ENCODE measurements around the gene SRPK3.

The SRPK3 gene

DNA sequence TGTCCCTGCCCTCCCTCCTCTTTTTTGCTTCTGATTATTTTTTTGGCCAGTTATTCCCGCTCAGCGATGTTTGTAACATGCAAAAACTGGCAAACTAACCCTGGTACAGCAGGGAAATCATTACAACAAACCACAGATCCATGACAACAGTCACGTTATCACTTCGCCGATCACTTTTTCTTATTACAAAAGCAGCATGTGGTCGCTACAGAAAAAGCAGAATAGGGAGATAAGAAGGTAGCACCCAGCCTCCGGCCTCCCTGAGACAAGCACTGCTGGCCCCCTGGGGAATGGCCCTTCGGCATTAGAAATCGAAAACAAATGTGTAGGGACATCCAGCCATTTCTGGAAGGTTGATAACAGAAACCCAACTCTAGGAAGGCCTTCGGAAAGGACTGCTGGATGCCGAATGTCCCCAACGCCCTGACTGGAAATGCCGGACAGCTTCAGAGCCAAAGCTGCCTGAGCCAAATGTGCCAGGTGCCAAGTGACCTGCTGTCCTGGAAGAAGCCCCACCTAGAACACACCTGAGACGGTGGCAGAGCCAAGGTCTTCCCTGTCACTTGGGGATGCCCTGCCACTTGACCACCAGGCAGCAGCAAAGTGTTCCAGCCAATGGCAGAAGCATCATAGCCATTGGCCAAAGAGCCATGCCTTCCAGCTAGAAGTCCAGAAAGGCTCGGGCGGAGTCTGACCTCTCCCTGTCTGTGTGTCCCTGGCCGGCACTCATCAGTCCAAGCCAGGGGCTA, 10.4 kb downstream of the SRPK3 start:
- H3K4me2 ChIP-seq = no peak overlapping the region
- H4K20me1 ChIP-seq = peaks cover 77% of the 10 kb centered on the region
- no peak overlapping the region for H3K27ac ChIP-seq

DNA sequence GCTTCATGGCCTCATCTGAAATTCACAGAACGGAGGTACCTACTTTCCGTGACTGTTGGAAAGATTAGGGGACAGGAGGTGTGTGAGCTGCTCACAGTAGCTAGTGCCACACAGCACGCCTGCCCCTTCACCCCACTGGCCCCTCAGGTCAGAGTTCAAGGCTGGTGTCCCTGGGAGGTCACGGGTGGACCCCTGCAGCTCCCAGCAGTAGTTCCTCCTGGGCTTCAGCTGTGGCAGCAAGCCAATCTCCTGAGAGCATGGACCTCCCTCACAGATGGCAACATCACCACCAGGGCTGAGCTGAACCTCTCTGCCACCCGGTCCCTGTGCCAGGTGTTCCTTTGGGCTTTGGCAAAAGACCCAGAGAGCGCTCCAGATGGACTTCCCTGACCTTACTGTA, 11.5 kb downstream of the SRPK3 start:
- Histone ChIP-seq H3K27me3 (peaks cover 37% of the 10 kb centered on the region), H3K9me3 (peaks cover 33% of the 10 kb centered on the region), H3K9ac (peak overlapping the region; percentile 94; the same call in 1 of the 2 replicates), H3K4me3 (no peak overlapping the region), H3K36me3 (peaks cover 66% of the 10 kb centered on the region), H3K4me2 (peak overlapping the region; percentile 89), H4K20me1 (peaks cover 82% of the 10 kb centered on the region), H3K27ac (no peak overlapping the region), H3K4me1 (peaks cover 42% of the 10 kb centered on the region)
- TF ChIP-seq Cebpa-rat (IDR thresholded peaks at IDR 0.05) = no peak

More for the DNA sequence above, 10.4 kb downstream of the SRPK3 start:
- Histone ChIP-seq H3K4me1 (peaks cover 38% of the 10 kb centered on the region), H3K36me3 (peaks cover 66% of the 10 kb centered on the region), H3K9ac (no peak overlapping the region), H3K27me3 (peaks cover 31% of the 10 kb centered on the region), H3K9me3 (peaks cover 26% of the 10 kb centered on the region), H3K4me3 (no peak overlapping the region)
- TF ChIP-seq Cebpa-rat (IDR thresholded peaks at IDR 0.05) = no peak

DNA sequence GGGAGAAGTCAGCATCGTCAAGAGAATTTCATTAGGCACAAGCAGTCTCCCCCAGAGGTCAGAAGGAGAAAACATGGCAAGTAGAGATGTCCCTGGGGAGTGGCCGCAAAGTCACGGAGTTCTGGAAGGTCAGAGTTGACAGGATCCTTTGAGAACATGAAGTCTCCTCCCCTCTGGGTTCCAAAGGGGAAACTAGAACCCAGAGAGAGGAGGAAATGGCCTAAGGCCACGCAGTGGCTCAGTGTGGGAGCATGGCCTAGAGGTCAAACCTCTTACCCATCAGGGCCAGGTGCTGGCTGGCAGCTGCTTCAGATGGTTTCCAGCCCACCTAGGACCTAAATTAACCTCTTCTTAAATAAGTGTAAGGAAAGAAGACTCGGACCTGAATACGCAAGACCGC, 12.4 kb downstream of the SRPK3 start:
- Histone ChIP-seq H3K4me3 (peak overlapping the region; percentile 82), H4K20me1 (peaks cover 79% of the 10 kb centered on the region), H3K9me3 (peaks cover 41% of the 10 kb centered on the region), H3K9ac (peak overlapping the region; percentile 94), H3K27me3 (peaks cover 33% of the 10 kb centered on the region), H3K4me1 (peaks cover 42% of the 10 kb centered on the region), H3K4me2 (peak overlapping the region; percentile 89), H3K36me3 (peaks cover 65% of the 10 kb centered on the region), H3K27ac (peak overlapping the region; percentile 97)
- no peak for TF ChIP-seq Cebpa-rat (IDR thresholded peaks at IDR 0.05)

DNA sequence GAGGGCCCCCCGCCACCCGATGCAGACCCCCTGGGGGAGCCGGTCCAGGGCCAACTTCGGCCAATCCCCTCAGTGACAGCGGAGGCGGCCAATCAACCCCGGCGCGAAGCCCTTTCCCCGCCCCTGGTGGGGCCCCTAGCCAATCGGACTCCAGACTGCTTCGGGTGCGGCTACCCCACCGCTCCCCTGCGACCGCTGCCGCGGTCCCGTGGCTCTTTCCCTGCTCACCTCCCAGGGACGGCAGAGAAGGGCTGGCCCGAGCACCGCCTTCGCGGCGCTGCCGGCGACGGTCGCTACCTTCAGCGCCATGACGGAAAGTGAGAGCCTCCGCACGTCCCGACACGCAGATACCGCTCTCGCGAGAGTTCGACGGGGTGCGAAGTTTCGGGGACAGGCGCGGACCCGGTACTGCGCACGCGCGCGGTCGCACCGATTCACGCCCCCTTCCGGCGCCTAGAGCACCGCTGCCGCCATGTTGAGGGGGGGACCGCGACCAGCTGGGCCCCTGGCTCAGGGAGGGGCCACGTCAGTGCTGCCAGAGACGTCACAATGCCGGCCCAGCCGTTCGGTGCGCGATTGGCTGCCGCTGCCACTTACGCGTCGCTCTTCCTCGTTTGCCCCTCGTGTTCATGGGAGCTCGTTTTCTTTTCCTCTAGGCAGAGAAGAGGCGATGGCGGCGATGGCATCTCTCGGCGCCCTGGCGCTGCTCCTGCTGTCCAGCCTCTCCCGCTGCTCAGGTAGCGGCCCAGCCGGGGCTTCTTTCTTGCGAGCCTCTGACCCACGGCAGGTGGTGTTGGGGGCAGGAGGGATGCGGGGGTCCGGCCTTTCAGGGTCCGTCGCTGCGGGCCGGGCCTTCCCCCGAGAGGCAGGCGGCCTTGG, 13.4 kb downstream of the SRPK3 start, which contains the start of the genes IDH3G and SSR4:
Gene IDH3G (minus strand): TSS at position 358 of the 879 bp plus-strand sequence. CDS start 49 bp downstream, at position 309.
Gene SSR4 (plus strand): TSS at position 651 of the 879 bp plus-strand sequence. CDS start 20 bp downstream, at position 671.
- Histone ChIP-seq H3K9ac (peak within 1 kb of the TSS; percentile 94), H4K20me1 (peaks cover 79% of the 10 kb centered on the region), H3K4me2 (peak within 1 kb of the TSS; percentile 89), H3K27ac (peak within 1 kb of the TSS; percentile 97), H3K4me1 (peaks cover 42% of the 10 kb centered on the region), H3K4me3 (peak within 1 kb of the TSS; percentile 82), H3K27me3 (peaks cover 35% of the 10 kb centered on the region), H3K9me3 (peaks cover 49% of the 10 kb centered on the region), H3K36me3 (peaks cover 65% of the 10 kb centered on the region)
- no peak for TF ChIP-seq Cebpa-rat (IDR thresholded peaks at IDR 0.05)

DNA sequence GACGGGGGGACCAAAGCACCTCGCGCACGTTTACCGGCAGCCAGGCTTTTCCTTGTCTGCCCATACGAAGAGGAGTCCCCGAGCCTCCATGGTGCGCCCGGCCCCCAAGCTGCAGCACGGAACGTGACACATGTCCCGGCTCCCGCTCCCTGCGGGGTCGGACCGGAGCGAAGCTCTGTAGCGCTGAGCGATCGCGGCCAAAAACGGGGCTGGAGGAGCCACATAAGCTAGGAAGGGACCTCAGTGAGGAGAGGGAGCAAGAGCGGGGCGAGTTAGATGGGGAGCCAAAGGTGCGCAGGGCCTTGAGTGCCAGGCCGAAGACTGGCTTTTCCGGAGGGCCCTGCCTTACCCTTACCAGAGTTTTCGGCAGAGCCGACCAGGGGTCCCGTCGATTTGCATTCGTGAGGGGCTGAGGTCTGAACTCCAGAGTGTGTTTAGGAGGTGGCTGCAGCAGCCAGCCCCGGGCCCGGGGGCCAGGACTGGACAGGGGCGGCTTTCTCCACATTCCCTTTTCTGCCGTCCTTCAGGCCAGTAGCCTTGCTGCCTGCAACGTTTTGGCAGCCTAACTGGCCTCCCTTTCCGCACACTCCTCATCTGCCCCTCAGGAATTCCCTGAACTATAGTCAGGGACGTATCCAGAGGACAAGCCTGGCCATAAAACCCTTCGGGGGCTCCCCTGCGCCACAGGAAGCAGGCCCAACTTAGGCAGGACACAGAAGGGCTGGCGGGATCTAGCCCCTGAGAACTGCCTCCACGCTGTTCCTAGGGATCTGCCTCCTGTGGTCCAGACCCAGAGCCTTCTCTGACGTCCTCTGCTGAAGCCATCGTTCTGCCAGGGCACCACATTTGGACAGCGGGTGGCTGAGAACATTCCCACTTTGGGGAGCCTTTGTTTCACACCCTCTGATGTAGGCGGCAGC, 14.3 kb downstream of the SRPK3 start:
- Histone ChIP-seq H3K4me3 (peak overlapping the region; percentile 82), H3K27ac (peak overlapping the region; percentile 91), H3K9ac (peak overlapping the region; percentile 94), H3K4me1 (peaks cover 41% of the 10 kb centered on the region), H3K9me3 (peaks cover 52% of the 10 kb centered on the region), H3K4me2 (peak overlapping the region; percentile 85), H4K20me1 (peaks cover 72% of the 10 kb centered on the region), H3K36me3 (peaks cover 58% of the 10 kb centered on the region), H3K27me3 (peaks cover 29% of the 10 kb centered on the region)
- TF ChIP-seq Cebpa-rat (IDR thresholded peaks at IDR 0.05) = no peak

DNA sequence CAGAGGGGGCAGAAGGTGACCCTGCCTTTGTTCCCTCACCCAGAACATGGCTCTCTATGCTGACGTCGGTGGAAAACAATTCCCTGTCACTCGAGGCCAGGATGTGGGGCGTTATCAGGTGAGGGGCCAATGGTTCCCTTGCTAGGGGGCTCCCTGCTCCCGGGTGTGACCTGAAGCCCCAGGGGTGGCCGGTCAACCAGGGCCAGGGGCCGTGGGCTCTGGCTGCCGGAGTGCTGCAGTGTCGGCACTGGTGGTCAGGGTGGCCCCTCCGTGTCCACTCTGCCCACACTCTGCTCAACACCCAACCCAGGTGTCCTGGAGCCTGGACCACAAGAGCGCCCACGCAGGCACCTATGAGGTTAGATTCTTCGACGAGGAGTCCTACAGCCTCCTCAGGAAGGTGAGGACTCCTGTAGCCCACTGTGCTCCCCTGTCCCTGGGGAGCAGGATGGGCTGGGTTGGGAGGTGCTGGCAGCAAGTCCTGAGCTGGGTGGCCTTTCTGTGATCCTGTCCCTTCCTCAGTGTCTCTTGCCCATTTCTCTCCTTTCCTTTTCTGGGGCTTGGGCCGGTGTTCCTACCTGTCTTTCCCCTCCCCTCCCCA, 16.7 kb downstream of the SRPK3 start:
- TF ChIP-seq Cebpa-rat (IDR thresholded peaks at IDR 0.05) = no peak
- H3K4me1 ChIP-seq = peaks cover 31% of the 10 kb centered on the region
- H4K20me1 ChIP-seq = peaks cover 55% of the 10 kb centered on the region
- H3K4me2 ChIP-seq = no peak overlapping the region
- H3K27me3 ChIP-seq = peaks cover 16% of the 10 kb centered on the region; the same call in 1 of the 2 replicates
- peaks cover 57% of the 10 kb centered on the region for H3K9me3 ChIP-seq
- H3K27ac ChIP-seq = no peak overlapping the region
- no peak overlapping the region for H3K9ac ChIP-seq
- peaks cover 37% of the 10 kb centered on the region for H3K36me3 ChIP-seq
- H3K4me3 ChIP-seq = no peak overlapping the region

DNA sequence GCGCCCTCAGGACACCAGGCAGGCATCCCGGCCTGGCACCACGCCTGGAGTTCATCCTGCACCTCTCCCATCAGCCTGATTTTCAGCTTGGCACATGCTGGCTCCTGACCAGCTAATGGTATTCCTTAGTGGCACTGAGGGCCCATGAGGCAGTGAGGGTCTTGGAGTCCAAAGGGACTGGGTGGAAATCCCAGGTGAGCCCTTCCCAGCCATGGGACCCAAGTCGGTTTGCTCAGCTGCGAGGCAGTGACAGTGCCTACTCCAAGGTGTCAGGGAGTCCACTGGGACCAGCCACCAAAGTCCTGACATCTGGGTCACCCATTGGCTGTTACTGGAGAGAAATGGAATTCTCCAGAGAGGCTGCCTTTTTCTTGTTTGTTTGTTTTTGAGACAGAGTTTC, 18.5 kb downstream of the SRPK3 start:
- Histone ChIP-seq H3K27me3 (peaks cover 16% of the 10 kb centered on the region; the same call in 1 of the 2 replicates), H3K4me1 (peaks cover 22% of the 10 kb centered on the region), H3K4me3 (no peak overlapping the region), H3K27ac (no peak overlapping the region), H4K20me1 (peaks cover 44% of the 10 kb centered on the region), H3K9ac (no peak overlapping the region), H3K36me3 (peaks cover 37% of the 10 kb centered on the region), H3K4me2 (no peak overlapping the region), H3K9me3 (peaks cover 64% of the 10 kb centered on the region)
- TF ChIP-seq Cebpa-rat (IDR thresholded peaks at IDR 0.05) = no peak

DNA sequence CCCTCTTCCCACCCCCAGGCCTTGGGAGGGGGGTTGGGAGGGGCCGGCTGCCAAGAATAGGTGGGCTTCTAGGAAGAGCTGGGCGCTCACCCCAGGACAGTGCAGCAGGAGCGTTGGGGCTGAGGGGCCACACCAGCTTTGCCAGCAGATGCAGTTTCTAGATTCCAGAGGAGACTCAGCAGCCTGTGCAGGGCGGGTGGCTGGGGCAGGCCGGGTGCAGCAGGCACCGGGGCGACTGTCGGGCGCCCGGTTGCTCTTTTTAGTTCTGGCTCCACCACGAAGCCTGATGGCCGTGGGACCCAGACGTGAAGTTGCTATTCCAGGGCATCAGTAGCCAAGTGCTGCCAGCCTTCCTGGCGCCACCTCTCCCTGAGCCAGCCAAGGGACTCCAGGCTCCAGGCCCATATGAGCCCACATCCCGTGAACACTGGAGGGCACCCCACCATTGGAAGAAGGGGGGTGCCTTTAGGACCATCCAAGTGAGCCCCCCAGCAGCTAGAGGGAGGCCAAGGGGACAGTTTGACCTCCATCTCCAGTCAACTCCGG, 19.4 kb downstream of the SRPK3 start:
- Histone ChIP-seq H3K4me1 (peaks cover 22% of the 10 kb centered on the region), H3K4me2 (no peak overlapping the region), H4K20me1 (peaks cover 44% of the 10 kb centered on the region), H3K4me3 (no peak overlapping the region), H3K36me3 (peaks cover 37% of the 10 kb centered on the region), H3K27me3 (peaks cover 16% of the 10 kb centered on the region; the same call in 1 of the 2 replicates), H3K9ac (no peak overlapping the region), H3K27ac (no peak overlapping the region), H3K9me3 (peaks cover 56% of the 10 kb centered on the region)
- no peak for TF ChIP-seq Cebpa-rat (IDR thresholded peaks at IDR 0.05)
